Measurements from ENCODE around the gene PCDHGA9. TPM values are rescaled to one million over a fixed set of nuclear protein-coding genes. Genes with fewer than 3 reads are reported as not detected.

PCDHGA9 gene
- total RNA-seq, 4 donors from 2014 or later: 4.1 to 8.3 (median 5.6) TPM

DNA sequence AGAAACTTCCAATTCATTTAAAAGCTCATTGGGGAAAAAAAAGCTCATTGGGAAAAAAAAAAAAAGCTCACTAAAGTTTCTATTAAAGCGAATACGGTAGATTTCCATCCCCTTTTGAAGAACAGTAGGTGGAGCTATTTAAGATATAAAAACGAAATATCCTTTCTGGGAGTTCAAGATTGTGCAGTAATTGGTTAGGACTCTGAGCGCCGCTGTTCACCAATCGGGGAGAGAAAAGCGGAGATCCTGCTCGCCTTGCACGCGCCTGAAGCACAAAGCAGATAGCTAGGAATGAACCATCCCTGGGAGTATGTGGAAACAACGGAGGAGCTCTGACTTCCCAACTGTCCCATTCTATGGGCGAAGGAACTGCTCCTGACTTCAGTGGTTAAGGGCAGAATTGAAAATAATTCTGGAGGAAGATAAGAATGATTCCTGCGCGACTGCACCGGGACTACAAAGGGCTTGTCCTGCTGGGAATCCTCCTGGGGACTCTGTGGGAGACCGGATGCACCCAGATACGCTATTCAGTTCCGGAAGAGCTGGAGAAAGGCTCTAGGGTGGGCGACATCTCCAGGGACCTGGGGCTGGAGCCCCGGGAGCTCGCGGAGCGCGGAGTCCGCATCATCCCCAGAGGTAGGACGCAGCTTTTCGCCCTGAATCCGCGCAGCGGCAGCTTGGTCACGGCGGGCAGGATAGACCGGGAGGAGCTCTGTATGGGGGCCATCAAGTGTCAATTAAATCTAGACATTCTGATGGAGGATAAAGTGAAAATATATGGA, 27.9 kb downstream of the PCDHGA9 start, which contains the start of gene PCDHGA12:
TSS of gene PCDHGA12 (plus strand) at position 176 of the 782 bp plus-strand sequence. CDS start at position 429, 253 bp downstream.
- TF ChIP-seq, protein P1, sequence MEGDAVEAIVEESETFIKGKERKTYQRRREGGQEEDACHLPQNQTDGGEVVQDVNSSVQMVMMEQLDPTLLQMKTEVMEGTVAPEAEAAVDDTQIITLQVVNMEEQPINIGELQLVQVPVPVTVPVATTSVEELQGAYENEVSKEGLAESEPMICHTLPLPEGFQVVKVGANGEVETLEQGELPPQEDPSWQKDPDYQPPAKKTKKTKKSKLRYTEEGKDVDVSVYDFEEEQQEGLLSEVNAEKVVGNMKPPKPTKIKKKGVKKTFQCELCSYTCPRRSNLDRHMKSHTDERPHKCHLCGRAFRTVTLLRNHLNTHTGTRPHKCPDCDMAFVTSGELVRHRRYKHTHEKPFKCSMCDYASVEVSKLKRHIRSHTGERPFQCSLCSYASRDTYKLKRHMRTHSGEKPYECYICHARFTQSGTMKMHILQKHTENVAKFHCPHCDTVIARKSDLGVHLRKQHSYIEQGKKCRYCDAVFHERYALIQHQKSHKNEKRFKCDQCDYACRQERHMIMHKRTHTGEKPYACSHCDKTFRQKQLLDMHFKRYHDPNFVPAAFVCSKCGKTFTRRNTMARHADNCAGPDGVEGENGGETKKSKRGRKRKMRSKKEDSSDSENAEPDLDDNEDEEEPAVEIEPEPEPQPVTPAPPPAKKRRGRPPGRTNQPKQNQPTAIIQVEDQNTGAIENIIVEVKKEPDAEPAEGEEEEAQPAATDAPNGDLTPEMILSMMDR (IDR thresholded peaks at IDR 0.05; ENCODE audit: low read depth): no peak

DNA sequence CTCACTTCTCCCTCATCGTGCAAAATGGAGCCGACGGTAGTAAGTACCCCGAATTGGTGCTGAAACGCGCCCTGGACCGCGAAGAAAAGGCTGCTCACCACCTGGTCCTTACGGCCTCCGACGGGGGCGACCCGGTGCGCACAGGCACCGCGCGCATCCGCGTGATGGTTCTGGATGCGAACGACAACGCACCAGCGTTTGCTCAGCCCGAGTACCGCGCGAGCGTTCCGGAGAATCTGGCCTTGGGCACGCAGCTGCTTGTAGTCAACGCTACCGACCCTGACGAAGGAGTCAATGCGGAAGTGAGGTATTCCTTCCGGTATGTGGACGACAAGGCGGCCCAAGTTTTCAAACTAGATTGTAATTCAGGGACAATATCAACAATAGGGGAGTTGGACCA, 28.7 kb downstream of the PCDHGA9 start:
- TF ChIP-seq, protein P1 (IDR thresholded peaks at IDR 0.05; ENCODE audit: low read depth): no peak

DNA sequence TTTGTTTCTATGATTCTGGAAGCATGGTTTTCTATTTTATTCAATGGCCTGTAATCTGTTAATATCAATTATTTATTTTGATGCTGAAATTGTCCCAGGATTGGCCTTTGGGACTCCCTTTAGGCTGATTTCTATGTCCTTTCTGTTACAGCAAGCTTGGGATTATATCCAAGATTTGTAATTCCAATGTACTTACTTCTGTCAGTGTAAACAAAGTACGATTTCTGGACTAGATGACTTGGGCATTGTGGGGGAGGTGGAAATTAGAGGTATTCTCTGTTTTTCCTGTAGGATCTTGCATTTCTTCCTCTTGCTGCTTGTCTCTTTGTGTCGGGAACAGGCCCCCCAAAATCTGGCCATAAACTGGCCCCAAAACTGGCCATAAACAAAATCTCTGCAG, 31.4 kb downstream of the PCDHGA9 start:
- TF ChIP-seq, protein P1 (IDR thresholded peaks at IDR 0.05; ENCODE audit: low read depth): no peak

DNA sequence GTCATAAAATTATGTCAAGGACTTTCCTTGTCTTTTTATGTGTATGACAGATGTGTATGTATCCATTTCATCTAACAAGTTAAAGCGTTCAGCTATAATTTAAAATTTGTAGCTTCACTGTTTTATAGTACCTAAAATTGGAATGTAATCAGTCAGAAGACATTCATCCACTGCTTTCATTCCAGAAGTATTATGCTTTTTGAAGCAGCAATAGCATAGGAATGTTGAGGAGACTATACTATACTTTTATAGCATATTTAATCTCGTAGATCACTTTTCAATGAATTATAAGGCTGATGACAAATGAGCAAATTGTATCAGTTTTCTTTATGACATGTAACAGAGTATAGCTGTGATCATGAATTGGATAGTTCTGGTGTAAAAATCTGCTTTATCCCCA, 34.6 kb downstream of the PCDHGA9 start:
- TF ChIP-seq, protein P1 (IDR thresholded peaks at IDR 0.05; ENCODE audit: low read depth): no peak

DNA sequence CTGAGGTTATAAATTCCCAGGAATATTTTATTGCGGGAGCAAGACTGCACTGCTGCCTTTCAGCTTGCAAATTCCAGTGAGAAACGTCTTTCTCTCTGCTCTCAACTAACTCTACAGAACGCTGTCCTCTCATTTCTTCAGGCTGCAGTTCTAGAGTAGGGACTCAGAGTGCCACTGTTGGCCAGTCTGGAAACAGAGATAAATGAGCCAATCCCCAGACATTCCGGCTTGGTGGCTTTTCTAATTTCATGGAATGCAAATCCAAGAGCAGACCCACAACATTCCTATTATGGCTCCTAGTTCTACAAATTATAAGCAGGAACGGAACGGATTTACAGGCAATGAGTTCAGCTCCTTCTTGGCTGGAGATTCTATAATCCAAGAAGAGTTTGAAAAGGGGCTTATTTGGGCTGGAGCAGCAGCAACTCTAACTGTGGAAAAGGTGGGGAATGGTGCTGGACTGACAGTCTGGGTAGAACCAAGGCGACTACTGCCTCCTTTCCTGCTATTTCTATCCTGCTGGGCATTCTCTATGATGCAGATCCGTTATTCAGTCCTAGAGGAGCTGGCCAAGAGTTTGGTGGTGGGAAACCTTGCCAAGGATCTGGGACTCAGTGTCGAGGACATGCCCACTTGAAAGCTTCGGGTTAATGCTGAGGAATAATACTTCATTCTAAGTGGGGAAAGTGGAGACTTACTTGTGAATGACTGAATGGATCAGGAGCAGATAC, 37.0 kb downstream of the PCDHGA9 start:
- TF ChIP-seq, protein P1 (IDR thresholded peaks at IDR 0.05; ENCODE audit: low read depth): no peak

DNA sequence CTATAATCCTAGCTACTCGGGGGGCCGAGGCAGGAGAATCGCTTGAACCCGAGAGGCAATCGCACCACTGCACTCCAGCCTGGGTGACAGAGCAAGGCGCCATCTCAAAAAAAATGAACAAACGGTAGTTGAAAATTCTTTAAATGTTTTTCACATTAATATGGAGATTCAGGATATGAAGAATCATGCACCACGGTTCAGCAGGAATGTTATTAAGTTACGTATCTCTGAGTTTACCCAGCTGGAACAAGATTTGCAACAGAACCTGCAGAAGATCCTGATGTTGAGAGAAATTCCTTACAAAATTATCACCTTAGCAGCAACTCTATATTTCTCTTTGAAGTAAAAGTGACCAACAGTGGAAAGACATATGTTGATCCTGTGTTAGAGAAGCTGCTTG, 37.8 kb downstream of the PCDHGA9 start:
- TF ChIP-seq, protein P1 (IDR thresholded peaks at IDR 0.05; ENCODE audit: low read depth): no peak

DNA sequence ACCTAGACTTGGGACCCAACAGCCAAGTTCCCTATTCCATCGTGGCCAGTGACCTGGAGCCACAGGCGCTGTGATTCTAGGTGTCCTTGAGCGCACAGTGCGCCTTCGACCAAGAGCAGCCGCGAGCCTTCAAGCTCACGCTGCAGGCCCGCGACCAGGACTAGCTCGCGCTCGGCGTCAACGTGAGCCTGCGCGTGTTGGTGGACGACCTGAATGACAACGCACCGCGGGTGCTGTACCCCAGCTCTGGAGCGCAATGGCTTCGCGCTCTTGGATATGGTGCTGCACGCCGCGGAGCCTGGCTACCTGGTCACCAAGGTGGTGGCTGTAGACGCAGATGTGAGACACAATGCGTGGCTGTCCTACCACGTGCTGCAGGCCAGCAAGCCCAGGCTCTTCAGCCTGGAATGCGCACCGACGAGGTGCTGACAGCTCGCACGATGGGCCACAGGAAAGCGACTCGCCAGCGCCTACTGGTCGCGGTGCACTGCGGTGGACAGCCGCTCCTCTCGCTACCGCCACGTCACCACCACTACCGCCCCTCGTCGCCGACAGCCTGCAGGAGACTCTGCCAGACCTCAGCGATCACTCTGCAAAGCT, 39.1 kb downstream of the PCDHGA9 start:
- TF ChIP-seq, protein P1 (IDR thresholded peaks at IDR 0.05; ENCODE audit: low read depth): no peak

All from subcutaneous adipose tissue (tissue), 4 donors.